Measurements from ENCODE around the gene ANKS6. TPM values are rescaled to one million over a fixed set of nuclear protein-coding genes. Genes with fewer than 3 reads are reported as not detected.

ANKS6 gene
- total and polyA plus RNA-seq, 2 experiments from 2014 or later, result 25.5 to 40.3 TPM

- TF ChIP-seq CTCF (IDR thresholded peaks at IDR 0.05; ENCODE audit: low read depth, low read length), result no peak
- DNase-seq (ENCODE audit: low read depth in 1 of 2, low spot score in 1 of 2), result no peak
- H3K9me3 ChIP-seq (ENCODE audit: low read depth), result no peaks in the 10 kb centered on the region
- H3K4me3 ChIP-seq, result no peak overlapping the region
- H3K36me3 ChIP-seq, result peaks cover 13% of the 10 kb centered on the region
- no peaks in the 10 kb centered on the region for H3K27me3 ChIP-seq
- no peaks in the 10 kb centered on the region for H3K4me1 ChIP-seq (ENCODE audit: low read depth)
- H3K27ac ChIP-seq, result no peak overlapping the region
Observed at GRCh38 chr9:98784831-98785806, 11.2 kb downstream of the ANKS6 start.

GRCh38 chr9:98783518-98784226 lies 12.7 kb downstream of the ANKS6 start:
- no peak for TF ChIP-seq CTCF (IDR thresholded peaks at IDR 0.05; ENCODE audit: low read depth, low read length)
- H3K4me3 ChIP-seq, result no peak overlapping the region
- no peak overlapping the region for H3K27ac ChIP-seq
- no peaks in the 10 kb centered on the region for H3K4me1 ChIP-seq (ENCODE audit: low read depth)
- H3K36me3 ChIP-seq, result peaks cover 8% of the 10 kb centered on the region
- no peaks in the 10 kb centered on the region for H3K9me3 ChIP-seq (ENCODE audit: low read depth)
- no peaks in the 10 kb centered on the region for H3K27me3 ChIP-seq
- DNase-seq (ENCODE audit: low read depth in 1 of 2, low spot score in 1 of 2), result peak in 1 of 2 donors; percentile 54

GRCh38 chr9:98781588-98782383 lies 14.6 kb downstream of the ANKS6 start:
- DNase-seq (ENCODE audit: low read depth in 1 of 2, low spot score in 1 of 2), result no peak
- Histone ChIP-seq H3K9me3 (ENCODE audit: low read depth) (no peaks in the 10 kb centered on the region), H3K36me3 (peaks cover 8% of the 10 kb centered on the region), H3K4me3 (no peak overlapping the region), H3K27me3 (no peaks in the 10 kb centered on the region), H3K4me1 (ENCODE audit: low read depth) (no peaks in the 10 kb centered on the region), H3K27ac (no peak overlapping the region)
- no peak for TF ChIP-seq CTCF (IDR thresholded peaks at IDR 0.05; ENCODE audit: low read depth, low read length)

GRCh38 chr9:98780059-98780749 lies 16.2 kb downstream of the ANKS6 start:
- no peaks in the 10 kb centered on the region for H3K9me3 ChIP-seq (ENCODE audit: low read depth)
- no peaks in the 10 kb centered on the region for H3K27me3 ChIP-seq
- peaks cover 8% of the 10 kb centered on the region for H3K36me3 ChIP-seq
- H3K27ac ChIP-seq, result no peak overlapping the region
- no peak overlapping the region for H3K4me3 ChIP-seq
- DNase-seq (ENCODE audit: low read depth in 1 of 2, low spot score in 1 of 2), result no peak
- no peak for TF ChIP-seq CTCF (IDR thresholded peaks at IDR 0.05; ENCODE audit: low read depth, low read length)
- no peaks in the 10 kb centered on the region for H3K4me1 ChIP-seq (ENCODE audit: low read depth)
